IPS-18c (cell line): ENCODE results near the gene TENT5C.

ENCODE experiments used
- H3K4me3 ChIP-seq: 2 replicates; pipeline ENCODE4 v1.7.0; 2013; ENCODE audit warnings: low read depth, mild to moderate bottlenecking, low read length, moderate library complexity; ENCODE audit not compliant: insufficient read depth
- H3K9me3 ChIP-seq: one replicate; pipeline ENCODE4 v1.6.1; 2013; ENCODE audit warnings: mild to moderate bottlenecking, low read length, moderate library complexity; ENCODE audit not compliant: control insufficient read depth, insufficient read depth

The TENT5C gene

DNA sequence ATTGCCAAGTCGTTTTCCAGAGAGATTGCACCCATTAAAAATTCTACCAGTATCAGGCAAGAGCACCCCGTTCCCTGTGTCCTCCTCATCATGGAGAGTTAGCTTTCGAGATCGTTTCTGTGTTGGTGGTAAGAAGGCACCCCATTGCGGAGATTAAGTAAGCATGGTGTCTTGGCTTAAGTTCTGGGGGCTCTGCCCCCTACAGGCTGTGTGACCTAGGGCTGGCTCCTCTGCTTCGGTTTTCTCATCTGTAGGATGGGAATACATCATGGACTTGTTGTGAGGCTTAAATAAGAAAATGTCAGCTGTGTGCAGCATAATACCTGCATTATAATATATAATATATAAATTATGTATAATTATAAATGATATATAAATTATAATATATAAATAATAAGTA is 36.8 kb upstream of the TENT5C start:
- no peak overlapping the region for H3K4me3 ChIP-seq
- H3K9me3 ChIP-seq: no peaks in the 10 kb centered on the region

DNA sequence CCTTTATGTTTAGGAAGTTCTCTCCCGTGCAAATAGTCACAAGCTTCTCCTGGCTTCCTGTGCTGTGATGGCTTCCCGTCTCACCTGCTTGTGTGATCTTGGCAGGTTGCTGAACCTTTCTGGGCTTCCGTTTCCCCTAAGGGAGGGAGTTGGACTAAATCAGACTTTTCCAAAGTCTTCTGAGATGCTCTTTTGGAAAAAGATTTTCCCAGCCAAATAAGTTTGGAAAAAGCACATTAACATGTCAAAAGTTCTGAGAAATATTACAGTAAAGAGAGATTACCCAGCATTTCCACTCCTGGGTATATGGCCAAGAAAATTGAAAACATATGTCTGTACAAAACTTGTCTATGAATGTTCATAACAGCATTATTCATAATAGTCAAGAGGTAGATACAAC is 36.0 kb upstream of the TENT5C start:
- H3K4me3 ChIP-seq: no peak overlapping the region

DNA sequence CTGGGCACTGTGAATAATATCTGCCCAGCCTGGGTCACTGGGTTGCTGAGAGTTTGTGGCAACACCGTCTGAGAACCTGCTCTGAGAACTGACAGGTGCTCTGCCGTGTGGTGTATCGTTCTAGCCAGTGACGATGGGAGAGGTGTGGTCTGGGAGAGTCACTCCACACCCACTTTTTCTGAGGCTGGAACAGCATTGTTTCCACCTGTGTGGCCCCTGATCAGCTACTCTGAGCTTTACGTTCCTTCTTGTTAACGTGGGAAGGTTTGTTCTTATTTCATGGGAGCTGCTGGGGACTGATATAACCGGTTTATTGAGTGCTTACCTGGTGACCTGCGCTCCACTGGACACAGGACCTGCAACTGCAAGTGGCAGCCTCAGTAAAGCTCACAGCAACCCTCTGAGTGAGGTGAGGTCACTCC is 34.8 kb upstream of the TENT5C start:
- Histone ChIP-seq H3K9me3 (no peaks in the 10 kb centered on the region), H3K4me3 (no peak overlapping the region)

More for the DNA sequence above, 36.0 kb upstream of the TENT5C start:
- no peaks in the 10 kb centered on the region for H3K9me3 ChIP-seq

DNA sequence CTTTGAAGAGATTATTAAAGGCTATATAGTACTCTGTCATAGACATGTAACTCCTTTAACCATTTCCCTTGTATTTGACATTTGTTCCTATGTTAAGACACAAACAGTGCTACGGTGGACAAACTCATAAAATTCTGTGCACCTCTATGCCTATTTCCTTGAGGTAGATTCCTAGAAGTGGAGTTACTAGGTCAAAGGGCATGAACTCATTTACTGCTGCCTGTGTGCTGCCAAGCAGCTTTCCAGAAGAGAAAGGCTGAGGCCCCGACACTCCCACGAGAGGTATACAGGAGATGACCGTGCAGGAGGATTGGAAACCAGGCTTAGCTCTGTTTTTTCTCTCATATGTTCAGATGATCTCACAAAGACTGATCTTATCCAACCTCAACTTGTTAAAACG is 34.4 kb upstream of the TENT5C start:
- Histone ChIP-seq H3K4me3 (no peak overlapping the region), H3K9me3 (no peaks in the 10 kb centered on the region)

DNA sequence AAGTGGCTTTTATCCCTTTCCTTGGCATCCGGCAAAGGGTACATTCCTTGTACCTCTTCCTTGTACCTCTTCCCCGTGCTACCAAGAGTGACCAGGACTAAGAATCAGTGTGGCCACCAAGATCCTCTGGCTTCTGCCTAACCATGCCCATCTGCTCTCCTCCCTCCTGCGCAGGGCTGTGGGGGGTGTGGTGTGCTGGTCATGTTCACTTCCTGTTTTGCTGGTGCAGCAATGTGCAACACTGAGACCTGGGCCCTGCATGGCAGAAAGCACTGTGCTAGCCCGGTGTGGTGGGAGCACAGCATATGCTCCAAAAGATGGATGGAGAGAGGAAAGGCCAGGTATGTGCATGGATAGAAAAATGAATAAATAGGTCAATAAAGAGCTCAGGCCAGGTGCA is 33.3 kb upstream of the TENT5C start:
- no peak overlapping the region for H3K4me3 ChIP-seq
- no peaks in the 10 kb centered on the region for H3K9me3 ChIP-seq

DNA sequence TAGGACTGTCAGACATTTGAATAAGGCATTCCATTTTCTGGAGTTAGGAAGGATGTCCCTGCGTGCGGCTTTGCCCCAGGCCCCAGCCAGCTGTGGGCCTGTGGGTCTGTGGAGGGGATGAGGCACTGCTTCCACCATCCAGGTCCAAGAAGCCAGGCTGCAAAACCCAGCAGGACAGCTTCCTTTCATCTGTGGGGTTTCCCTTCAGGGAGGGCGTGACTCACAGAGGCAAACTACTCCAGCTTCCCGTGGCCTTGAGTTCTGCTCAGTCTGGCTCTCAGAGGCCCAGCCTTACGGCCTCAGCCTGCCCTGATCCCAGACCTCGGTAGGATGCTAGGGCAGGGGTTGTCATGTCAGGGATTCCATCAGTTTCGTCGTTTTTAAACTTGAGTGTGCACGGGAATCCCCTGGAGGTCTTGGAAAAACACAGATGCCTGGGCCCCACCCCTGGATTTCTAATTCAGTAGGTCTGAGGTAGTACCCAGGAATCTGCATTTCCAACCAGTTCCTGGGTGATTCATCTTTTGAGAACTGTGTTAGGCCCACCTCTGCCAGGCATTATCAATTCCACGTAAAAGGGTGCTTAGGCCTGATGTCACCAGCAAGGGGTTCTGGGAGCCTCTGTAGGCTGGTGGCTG is 32.3 kb upstream of the TENT5C start:
- Histone ChIP-seq H3K4me3 (no peak overlapping the region), H3K9me3 (no peaks in the 10 kb centered on the region)

DNA sequence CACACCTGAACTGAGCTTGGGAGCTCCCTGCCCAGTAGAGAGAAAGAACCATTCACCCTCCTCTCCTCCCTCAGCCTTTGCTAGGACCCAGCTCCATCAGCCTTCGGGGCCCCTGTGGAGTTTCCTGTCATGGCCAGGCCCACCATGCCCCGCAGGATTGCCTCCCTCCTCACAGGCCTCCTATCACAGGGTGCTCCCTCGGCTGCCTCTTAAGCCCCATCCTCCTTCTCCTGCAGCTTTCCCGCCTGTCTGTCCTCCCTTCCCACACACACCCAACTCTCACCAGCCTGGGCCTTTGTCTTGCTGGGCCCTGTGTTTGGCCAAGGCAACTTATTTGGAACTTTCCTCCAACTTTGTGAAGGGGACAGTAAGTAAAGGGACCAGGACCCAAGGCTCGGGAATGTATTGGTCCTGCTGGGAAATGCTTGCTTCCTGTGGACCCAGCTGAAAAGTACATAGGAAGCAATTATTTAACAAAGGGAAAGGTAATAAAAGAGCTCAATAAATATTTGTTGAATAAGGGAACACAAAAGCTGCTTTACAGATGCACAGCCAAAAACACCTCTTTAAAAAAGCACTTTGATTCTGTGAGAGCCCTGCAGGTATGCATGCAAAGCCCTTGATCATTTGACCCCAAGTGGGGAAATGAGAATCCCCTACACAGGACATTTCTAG is 31.6 kb upstream of the TENT5C start:
- no peaks in the 10 kb centered on the region for H3K9me3 ChIP-seq
- no peak overlapping the region for H3K4me3 ChIP-seq

DNA sequence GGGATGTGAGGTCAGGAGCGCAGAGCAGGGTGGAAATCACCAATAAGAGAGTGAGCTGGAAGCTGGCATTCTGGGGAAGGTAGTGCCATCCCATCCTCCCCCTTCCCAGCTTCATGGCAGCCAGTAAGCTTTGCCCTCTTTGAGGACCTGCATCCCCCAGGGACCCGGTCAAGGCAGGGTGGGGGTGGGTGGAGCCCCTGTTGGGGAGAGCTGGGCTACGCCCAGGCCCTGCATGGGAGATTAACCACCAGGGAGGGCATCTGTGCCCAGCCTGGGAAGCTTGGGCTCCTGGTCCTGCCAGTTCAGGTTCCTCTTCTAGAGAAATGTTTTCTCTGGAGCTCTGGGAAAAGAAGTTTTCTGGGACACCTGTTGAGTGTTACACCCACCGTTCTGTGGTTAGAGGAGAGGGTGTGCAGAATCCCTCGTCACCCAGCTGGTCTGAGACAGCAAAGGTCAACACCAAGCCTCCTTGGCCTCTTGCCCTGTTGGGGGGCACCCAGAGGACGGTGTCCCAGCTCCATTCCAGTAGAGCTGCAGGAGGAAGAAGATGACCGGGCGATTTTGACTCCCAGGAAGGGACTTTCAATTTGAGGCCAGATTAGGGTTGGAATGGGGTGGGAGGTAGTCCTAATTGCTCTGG is 30.1 kb upstream of the TENT5C start:
- H3K4me3 ChIP-seq: no peak overlapping the region
- no peaks in the 10 kb centered on the region for H3K9me3 ChIP-seq

DNA sequence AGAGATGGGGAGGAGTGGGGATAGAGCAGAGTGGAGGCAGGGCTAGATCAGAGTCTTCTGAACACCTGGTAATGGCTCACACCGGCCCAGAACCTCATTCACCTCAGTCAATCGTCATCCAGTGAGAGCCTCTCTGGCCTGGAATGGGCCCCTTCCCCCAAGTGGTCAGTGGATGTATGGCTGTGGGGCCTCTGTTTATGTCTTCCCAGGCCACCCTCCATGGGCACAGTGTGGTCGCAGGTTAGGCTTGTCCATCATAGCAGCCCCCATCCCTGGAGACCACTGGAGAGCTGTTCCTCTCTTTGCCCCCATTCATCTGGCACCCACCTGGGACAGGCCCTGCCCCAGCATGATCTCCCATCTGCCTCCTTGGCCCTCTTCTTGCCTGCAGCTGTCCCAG is 29.6 kb upstream of the TENT5C start:
- H3K4me3 ChIP-seq: no peak overlapping the region
- H3K9me3 ChIP-seq: no peaks in the 10 kb centered on the region

DNA sequence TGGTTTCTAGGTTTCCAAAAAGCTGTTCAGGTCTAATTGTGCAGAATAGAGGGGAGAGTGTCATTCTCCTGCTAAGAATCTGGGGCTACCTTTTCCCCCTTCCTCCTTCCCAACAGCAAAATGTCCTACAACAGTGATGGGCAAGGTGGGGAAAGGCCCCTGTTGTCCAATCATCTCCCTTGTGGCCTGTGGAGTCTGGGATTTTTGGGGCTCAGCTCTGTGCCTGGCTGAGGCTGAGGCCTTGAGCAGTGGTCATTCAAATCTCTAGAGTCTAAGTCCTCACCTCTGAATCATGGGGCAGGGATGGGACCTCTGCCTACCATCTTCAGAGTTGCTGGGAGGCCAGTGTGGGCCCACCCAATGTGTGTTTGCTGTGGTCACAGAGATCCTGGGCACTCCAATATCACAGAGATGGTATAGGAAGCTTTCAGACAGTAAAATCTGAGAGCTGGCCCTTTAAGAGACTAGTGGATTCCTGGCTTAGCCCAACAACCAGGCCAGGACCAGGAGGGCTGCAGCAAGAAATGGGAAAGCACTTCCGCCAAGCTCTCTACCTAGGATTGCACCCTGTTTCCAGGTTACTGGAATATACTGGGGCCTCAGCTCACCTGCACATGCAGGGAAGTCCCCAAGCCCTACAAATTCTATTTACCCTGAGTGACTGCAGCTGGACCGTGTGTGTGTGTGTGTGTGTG is 28.5 kb upstream of the TENT5C start:
- H3K4me3 ChIP-seq: no peak overlapping the region
- no peaks in the 10 kb centered on the region for H3K9me3 ChIP-seq

DNA sequence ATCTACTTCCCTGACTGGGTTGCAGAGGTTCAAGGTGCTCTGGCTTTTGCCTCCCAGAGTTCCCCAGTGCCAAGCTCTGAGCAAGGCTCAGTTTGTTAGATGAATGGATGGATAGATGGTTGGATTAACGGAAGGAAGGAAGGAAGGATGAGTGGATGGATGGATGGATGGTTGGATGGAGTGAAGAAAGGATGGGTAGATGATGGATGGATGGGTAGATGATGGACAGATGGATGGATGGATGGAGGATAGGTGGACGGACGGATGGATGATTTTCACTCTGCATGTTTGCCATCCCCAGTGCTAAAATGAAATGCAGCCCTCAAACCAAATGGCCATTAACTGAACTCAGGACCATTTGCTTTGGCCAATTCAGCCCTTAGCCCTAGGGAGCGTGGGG is 27.4 kb upstream of the TENT5C start:
- Histone ChIP-seq H3K9me3 (no peaks in the 10 kb centered on the region), H3K4me3 (no peak overlapping the region)

DNA sequence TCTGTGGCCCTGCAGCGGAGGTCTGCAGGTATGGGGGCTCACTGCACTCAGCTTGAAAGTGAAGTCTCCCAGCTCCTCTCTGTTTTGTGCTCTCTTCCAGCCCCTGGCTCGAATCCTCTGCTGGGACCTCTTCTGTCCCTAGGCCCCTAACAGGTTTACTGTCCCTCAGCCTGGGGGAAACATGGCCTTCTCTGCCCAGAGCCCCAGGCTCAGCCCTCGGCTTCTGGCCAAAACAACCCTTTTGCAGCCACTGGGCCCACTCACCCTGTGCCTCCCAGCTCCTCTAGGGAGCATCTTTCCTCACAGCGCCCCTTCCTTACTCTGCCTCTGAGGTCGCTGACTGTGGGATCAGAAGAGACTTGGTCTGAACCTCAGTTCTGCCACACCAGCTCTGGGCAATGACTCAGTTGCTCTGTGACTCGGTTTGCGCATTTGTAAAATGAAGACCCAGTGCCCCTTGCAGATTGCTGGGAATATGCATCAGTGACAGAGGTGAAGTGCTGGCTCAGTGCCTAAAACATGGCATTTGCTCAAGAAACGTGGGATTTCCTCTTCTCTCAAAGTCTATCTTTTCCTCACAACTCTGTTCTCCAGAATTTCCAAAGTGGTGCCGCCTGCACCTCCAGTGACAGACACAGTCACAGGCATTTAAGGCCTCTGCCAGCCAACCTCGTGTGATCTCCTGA is 26.5 kb upstream of the TENT5C start:
- Histone ChIP-seq H3K9me3 (no peaks in the 10 kb centered on the region), H3K4me3 (no peak overlapping the region)

DNA sequence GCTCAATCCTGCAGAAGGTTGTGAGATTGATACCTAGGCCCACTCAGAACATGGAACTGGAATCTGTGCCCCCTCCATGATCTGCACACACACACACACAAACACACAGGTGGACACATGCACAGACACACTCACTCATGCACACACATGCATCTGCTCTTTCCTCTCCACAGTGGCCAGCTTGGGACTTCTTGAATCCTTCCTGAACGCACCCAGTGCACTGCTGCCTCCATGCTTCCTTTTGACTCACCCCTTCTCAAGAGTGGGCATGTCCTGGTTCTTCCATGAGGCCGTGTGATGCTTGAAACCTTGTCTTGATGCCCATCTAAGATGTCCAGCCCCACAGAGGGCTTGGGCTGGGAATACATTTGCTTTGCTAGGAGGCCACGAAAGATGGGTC is 25.4 kb upstream of the TENT5C start:
- Histone ChIP-seq H3K4me3 (no peak overlapping the region), H3K9me3 (no peaks in the 10 kb centered on the region)

DNA sequence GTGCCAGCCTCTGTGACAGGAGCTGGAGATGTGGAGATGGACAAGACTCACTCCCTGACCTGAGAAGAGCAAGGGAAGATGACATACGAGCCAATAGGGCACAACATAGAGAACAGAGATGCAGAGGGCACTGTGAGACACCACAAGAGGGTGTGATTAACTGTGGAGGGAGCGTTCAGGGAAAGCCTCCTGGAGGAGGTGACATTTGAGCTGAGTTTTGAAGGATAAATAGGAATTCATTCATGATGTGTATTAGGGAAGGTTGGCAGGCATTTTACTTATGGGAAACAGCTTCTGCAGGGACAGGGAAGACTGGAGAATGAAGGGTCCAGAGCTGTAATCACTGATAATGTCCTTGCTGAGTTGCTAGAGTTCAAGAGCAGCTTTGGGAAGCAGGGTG is 25.0 kb upstream of the TENT5C start:
- H3K4me3 ChIP-seq: no peak overlapping the region
- H3K9me3 ChIP-seq: no peaks in the 10 kb centered on the region

DNA sequence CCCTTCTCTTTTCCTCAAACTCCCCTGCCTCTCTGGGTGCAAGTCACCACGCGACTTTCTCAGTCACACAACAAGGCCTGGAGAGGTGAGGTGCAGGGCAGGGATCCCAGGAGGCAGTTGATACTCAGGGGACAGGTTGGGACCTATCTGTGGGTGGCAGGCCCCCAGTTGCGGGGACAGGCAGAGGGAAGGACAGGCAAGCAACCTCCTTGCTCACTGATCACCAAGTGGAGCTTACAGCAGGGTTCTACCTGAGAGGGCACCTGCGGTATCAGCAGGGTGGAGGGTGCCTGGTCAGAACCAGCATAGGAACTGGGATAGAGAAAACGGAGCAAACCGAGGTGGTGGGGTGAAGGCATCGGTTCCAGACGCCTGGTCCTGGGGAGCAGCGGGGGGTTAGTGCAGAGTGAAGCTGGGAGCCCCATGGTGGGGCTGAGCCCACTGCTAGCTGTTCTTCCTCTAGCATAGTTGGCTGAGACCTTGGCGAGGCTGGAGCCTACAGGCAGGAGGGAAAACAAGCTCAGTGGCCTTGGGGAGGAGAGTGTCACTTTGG is 24.4 kb upstream of the TENT5C start:
- H3K4me3 ChIP-seq: no peak overlapping the region
- H3K9me3 ChIP-seq: no peaks in the 10 kb centered on the region

DNA sequence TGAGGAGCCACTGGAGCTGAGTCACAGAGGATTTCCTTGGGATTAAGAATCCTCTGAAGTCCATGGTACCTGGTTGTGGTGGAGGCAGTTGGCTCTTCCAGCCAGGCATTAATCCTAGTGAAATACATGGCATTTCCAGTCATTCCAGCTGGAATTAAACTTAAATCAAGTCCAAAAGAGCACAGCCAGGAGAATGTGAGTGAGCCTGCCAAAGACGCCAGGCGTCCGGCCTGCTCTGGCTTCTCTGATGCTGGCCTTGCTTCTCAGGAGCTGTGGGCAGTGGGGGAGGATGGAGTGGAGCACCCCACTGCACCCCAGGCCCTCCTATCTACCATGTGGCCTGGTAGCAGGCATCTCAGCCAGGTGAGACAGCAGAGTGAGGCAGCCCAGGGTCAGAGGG is 23.4 kb upstream of the TENT5C start:
- Histone ChIP-seq H3K9me3 (no peaks in the 10 kb centered on the region), H3K4me3 (no peak overlapping the region)

DNA sequence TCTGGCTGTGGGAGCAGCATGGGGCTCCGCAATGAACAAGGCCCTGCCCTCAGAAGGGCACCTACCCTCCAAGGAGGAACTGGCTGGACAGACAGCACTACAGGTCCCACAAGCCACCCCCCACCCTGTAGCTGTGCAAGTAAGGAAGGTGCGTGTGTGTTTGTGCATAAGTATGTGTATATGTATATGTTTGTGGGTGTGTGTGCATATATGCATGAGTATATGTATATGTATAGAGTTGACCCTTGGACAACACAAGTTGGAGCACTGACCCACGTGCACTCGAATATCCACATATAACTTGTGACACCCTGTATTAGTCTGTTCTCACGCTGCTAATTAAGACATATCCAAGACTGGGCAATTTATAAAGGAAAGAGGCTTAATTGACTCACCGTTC is 22.6 kb upstream of the TENT5C start:
- no peaks in the 10 kb centered on the region for H3K9me3 ChIP-seq

More for the DNA sequence above, 22.6 kb upstream of the TENT5C start:
- no peak overlapping the region for H3K4me3 ChIP-seq
